NCI-H2227 treated with DMSO at 0.1 percent for 48 hours (cell line): ENCODE data around the gene PAH.
A peak's percentile ranks its signal among the peaks of the same experiment; 100 is the strongest.

Experiments
- DNase-seq: peaks from one replicate; lab custom pipeline; 2025; lab: John Stamatoyannopoulos, UW

Gene PAH

GRCh38 chr12:102917026-102917787 lies at the start of gene PAH:
PAH (minus strand) TSS chr12:102917244; CDS start chr12:102917130, 114 bp downstream.
- peak; percentile 45 for DNase-seq

DNA sequence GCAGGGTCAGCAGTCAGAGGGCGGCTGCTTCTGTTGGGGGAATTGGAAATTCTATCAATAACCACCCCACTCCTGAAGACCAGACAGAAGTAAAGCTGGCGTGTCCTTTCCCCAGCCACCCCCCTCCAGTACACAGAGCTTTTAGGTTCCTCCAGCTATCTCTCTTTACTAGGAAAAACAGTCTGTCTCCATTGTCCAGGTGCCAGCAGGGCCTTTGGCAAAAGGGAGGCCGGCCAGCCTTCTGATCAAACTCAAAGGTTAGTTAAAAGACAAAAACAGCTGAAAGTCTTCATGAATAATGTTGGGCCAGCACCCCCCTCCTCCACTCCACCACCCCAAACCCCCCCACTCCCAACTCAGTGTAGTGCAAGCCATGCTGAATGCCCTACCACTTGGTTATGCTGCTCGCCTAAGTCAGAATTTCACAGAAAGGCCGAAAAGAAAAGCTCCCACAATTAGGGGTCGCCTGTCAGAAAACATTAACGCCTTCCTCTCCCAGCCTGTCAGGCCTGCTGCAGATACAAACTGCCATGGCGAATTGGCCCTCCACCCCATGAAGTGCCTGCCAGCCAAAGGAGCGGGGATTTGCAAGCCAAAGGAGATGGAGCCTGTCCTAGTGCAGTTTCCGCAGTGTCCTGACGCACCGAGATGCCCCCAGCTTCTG lies 49.3 kb upstream of the PAH start:
- DNase-seq: no peak

GRCh38 chr12:102965281-102966155 lies 48.5 kb upstream of the PAH start:
- no peak for DNase-seq

- peak; percentile 63 for DNase-seq
Observed at GRCh38 chr12:102964872-102965271, 47.8 kb upstream of the PAH start.

DNA sequence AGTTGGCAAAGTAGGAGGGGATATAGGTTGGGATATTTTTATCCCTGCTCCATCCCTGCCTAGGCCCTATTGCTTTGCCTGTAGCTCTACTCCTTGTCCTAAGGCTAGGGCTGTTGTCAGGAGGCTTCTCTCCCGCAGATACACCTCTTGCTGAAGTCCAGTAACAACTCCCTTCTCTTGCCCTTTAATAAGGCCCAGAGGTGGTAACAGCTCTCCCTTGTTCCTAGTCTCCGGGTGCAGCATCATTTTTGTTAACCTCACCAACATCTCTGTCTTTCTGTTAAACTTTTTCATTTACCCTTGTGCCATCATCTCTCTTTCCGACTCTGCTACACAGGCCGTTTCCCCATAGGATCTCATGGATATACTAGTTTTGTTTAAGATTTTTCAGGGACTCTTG lies 46.8 kb upstream of the PAH start:
- DNase-seq: no peak

GRCh38 chr12:102962986-102963385 lies 45.9 kb upstream of the PAH start:
- DNase-seq: no peak

GRCh38 chr12:102962532-102962931 lies 45.5 kb upstream of the PAH start:
- no peak for DNase-seq

GRCh38 chr12:102961466-102961855 lies 44.4 kb upstream of the PAH start:
- DNase-seq: no peak

DNA sequence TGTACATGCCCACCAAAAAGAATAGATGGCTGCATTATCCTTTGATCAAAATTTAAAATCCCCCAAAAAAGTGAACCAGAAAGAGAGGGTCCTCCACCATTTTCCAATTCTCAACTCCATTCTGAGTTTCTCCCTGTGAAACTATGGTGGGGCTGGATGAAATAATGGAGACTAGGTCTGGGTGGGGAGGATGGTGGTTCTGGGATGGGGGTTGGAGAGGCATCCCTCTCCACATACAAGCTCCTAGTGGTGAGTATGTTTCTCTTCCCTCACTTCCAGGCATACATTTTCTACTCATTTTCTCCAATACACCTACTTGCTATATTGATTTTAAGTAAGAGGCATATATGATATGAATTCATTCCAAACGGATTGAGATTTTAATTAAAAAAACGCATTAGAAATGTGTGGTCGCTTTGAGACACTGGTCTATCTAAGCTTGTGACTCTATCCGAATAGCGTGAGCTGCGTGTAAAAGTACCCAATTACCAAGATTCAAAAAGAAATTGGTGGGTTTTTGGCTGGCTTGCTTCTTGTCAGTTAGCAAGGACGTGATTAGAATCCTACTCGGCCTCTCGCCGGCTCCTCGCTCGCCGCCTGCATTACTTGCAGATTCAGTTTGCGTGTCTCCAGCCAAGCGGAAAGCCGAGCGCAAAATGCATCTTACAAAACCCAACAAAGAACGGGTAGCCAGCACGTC lies 43.9 kb upstream of the PAH start:
- peak; percentile 87 for DNase-seq

DNA sequence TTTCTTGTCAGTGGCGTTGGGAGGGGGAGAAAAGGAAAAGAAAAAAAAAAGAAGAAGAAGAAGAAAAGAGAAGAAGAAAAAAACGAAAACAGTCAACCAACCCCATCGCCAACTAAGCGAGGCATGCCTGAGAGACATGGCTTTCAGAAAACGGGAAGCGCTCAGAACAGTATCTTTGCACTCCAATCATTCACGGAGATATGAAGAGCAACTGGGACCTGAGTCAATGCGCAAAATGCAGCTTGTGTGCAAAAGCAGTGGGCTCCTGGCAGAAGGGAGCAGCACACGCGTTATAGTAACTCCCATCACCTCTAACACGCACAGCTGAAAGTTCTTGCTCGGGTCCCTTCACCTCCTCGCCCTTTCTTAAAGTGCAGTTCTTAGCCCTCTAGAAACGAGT lies 42.3 kb upstream of the PAH start:
- DNase-seq: peak; percentile 51

DNA sequence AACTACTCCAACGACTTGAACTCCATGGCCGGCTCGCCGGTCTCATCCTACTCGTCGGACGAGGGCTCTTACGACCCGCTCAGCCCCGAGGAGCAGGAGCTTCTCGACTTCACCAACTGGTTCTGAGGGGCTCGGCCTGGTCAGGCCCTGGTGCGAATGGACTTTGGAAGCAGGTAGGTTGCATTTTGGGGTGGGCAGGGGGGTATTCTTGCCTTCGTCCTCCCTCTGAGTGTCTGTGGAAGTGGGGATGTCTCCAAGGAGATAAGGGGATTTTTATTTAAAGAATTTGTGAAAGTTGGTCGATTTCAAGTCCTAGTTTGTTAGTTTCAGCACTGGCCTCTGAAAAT lies 41.8 kb upstream of the PAH start:
- no peak for DNase-seq

- peak; percentile 83 for DNase-seq
Observed at GRCh38 chr12:102958073-102958829, 41.2 kb upstream of the PAH start.

DNA sequence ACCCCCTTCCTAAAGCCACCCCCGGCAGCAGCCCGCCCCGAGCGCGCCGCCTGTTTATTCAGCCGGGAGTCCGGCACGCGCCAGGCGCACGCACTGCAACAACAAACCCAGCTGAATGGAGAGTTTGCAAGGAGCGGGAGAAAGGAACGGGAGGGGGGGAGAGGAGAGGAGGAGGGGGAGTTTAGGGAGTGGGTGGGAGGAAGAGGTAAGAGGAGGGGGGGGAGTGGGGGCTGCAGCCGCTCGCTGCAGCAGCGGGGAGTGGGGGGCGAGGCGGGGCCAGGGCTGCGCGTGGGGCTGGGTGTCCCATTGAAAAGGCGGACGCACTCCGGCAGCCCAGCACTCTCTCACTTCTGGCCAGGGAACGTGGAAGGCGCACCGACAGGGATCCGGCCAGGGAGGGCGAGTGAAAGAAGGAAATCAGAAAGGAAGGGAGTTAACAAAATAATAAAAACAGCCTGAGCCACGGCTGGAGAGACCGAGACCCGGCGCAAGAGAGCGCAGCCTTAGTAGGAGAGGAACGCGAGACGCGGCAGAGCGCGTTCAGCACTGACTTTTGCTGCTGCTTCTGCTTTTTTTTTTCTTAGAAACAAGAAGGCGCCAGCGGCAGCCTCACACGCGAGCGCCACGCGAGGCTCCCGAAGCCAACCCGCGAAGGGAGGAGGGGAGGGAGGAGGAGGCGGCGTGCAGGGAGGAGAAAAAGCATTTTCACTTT lies 40.5 kb upstream of the PAH start, which contains the start of gene ASCL1:
Gene ASCL1 (plus strand): TSS at position 336 of the 712 bp plus-strand sequence. CDS start 571 bp downstream, outside the sequence.
- DNase-seq: peak; percentile 94

DNA sequence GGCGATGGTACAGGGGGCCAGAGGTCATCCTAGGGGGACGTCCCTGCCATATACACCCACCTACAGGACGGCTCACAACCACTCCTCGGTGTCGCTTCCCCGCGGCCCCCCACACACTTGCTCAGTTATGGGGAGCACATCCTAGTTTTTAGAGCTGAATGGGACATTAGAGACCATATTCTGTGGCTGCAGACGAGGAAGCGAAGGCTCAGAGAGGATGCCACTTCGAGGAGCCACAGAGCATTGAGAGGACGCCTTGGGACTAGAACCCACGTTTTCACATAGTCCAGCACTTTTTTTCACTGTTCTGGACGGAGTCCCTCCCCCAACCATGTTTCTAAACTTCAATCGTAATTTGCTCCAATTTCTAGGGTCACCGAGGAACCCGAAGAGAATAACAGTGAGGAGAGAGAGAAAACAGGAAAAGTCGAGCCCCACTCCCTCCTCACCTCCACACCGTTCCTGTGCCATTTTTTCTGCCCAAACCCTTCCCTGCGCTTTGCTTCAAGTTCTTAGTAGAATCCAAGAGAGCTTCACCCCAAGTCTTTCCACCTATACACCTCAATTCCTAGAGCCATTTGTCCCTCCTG lies 39.8 kb upstream of the PAH start:
- no peak for DNase-seq

GRCh38 chr12:102955926-102956737 lies 39.1 kb upstream of the PAH start:
- peak; percentile 46 for DNase-seq

DNA sequence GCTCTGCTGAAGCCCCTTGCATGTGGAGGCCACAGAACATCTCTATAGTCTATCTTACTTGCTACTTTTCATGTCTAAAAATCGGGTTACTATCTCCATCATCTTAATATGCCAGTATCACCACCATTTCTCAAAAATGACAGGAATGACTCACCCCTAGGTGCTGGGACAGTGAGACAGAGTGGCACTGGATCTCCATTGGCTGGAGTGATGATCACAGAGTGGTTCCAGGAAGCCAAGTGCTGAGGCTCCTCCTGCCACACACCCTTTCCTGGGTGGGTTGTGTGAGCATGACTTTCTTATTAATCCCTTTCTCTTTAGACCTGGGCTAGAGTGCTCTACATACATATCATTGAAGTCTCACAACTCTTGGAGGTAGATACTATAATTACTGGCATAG lies 37.1 kb upstream of the PAH start:
- DNase-seq: no peak

DNA sequence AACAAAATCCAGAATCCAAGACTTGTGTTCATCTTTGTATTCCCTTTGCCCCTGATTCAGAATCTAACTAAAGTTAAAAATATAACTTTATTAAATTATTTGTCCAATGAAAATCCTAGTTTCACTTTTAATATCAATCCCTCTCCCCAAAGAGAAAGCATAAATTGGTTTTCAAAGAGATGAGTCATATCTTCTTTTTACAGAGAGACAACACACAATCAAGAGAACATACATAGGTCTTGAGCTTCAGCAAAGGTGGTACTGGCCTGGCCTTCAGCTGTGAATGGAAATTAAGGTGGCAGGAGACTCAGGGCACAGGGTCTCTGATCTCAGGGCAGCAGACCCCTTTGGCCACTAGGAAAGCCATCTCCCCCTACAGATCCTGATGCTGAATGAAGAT lies 36.2 kb upstream of the PAH start:
- DNase-seq: no peak

DNA sequence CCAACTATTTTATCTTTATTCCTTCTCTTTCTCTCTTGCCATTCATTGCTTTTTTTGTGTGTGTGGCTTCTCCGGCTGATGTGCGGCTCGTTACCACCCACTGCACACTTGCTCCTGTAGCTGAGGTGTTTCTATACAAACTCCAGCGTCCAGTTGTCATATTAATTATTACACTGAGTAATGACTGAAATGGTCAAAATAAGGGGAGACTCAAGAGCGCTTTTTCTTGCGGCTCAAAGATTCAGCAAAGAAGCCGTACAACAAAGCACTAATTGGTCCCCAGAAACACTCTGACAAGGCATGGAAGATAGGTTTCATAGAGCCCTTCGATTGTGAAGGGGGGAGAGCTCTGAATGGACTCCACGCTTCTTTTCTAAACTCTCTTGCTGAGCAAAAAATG lies 34.8 kb upstream of the PAH start:
- no peak for DNase-seq

- no peak for DNase-seq
Observed at GRCh38 chr12:102950950-102951619, 34.0 kb upstream of the PAH start.
